WERI-Rb-1 (cell line): Measurements from ENCODE around the gene EDAR.

Experiments
- DNase-seq: peaks from one replicate; pipeline ENCODE4 v3.0.0-alpha.2; 2020
- H3K27ac ChIP-seq: fragments of 250-450 bp; sonication (Bioruptor Pico); 2 replicates; pipeline ENCODE4 v1.5.1; 2020; ENCODE audit warnings: mild to moderate bottlenecking, moderate library complexity
- H3K27me3 ChIP-seq: fragments of 250-450 bp; sonication (Bioruptor Pico); 2 replicates; pipeline ENCODE4 v1.5.1; 2021; ENCODE audit warnings: mild to moderate bottlenecking, low read depth, moderate library complexity; ENCODE audit not compliant: insufficient read depth, severe bottlenecking
- H3K36me3 ChIP-seq: fragments of 250-450 bp; sonication (Bioruptor Pico); 2 replicates; pipeline ENCODE4 v1.5.1; 2020; ENCODE audit warnings: mild to moderate bottlenecking, moderate library complexity
- H3K4me3 ChIP-seq: 2 replicates; pipeline ENCODE4 v1.5.1; 2011; ENCODE audit warnings: low read depth, mild to moderate bottlenecking, control low read depth, low read length
- H3K9me3 ChIP-seq: fragments of 250-450 bp; sonication (Bioruptor Pico); 2 replicates; pipeline ENCODE4 v1.5.1; 2021; ENCODE audit warnings: mild to moderate bottlenecking, moderate library complexity; ENCODE audit not compliant: severe bottlenecking
- TF ChIP-seq, protein P1 (sequence below): IDR thresholded peaks from 2 replicates; pipeline ENCODE4 v1.5.1; 2011; ENCODE audit warnings: low read depth, mild to moderate bottlenecking, control low read depth, inconsistent platforms, low read length

EDAR gene

GRCh38 chr2:108916122-108916795 lies 72.8 kb downstream of the EDAR start:
- DNase-seq: no peak
- TF ChIP-seq, protein P1, sequence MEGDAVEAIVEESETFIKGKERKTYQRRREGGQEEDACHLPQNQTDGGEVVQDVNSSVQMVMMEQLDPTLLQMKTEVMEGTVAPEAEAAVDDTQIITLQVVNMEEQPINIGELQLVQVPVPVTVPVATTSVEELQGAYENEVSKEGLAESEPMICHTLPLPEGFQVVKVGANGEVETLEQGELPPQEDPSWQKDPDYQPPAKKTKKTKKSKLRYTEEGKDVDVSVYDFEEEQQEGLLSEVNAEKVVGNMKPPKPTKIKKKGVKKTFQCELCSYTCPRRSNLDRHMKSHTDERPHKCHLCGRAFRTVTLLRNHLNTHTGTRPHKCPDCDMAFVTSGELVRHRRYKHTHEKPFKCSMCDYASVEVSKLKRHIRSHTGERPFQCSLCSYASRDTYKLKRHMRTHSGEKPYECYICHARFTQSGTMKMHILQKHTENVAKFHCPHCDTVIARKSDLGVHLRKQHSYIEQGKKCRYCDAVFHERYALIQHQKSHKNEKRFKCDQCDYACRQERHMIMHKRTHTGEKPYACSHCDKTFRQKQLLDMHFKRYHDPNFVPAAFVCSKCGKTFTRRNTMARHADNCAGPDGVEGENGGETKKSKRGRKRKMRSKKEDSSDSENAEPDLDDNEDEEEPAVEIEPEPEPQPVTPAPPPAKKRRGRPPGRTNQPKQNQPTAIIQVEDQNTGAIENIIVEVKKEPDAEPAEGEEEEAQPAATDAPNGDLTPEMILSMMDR: no peak
- no peaks in the 10 kb centered on the region for H3K36me3 ChIP-seq
- no peaks in the 10 kb centered on the region for H3K27me3 ChIP-seq
- no peak overlapping the region for H3K4me3 ChIP-seq
- no peak overlapping the region for H3K27ac ChIP-seq
- no peaks in the 10 kb centered on the region for H3K9me3 ChIP-seq

DNA sequence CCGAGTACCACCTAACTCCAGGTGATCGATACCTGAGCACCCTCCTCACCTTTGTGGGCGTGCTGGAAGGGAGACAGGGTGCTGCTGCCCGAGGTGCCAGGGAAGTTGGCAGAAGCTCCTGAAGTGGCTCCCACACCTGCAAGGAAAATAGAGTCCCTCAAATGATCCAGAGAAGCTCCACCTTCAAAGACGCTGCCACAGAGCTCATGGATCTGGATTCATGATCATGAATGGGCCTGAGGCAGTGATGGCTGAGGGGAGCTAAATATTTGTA lies 76.5 kb downstream of the EDAR start:
- no peaks in the 10 kb centered on the region for H3K9me3 ChIP-seq
- DNase-seq: no peak
- H3K27ac ChIP-seq: no peak overlapping the region
- H3K27me3 ChIP-seq: no peaks in the 10 kb centered on the region
- H3K4me3 ChIP-seq: no peak overlapping the region
- H3K36me3 ChIP-seq: no peaks in the 10 kb centered on the region
- TF ChIP-seq, protein P1: no peak

- Histone ChIP-seq H3K9me3 (no peaks in the 10 kb centered on the region), H3K4me3 (no peak overlapping the region), H3K27ac (no peak overlapping the region), H3K36me3 (no peaks in the 10 kb centered on the region), H3K27me3 (no peaks in the 10 kb centered on the region)
- no peak for DNase-seq
- TF ChIP-seq, protein P1: no peak
Measured at GRCh38 chr2:108911807-108912628, 77.0 kb downstream of the EDAR start.

DNA sequence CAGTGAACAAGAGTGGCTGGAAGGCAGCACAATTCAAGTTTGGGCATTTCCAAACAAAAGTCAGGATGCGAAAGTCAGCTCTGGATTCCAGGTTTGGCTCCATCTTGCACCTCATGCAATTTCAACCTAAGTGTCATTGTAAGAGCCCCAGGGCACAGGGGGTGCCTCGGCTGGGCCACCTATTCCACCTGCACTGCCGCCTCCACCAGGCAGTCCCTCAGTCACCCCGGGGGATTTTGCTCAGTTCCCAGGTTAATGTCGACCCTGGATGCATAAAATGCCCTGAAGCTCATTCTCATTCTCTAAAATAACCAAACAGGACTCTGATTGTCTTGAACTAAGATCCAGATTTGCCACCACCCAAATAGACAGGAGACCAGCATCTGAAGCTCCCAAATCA lies 77.6 kb downstream of the EDAR start:
- Histone ChIP-seq H3K4me3 (no peak overlapping the region), H3K36me3 (no peaks in the 10 kb centered on the region), H3K9me3 (no peaks in the 10 kb centered on the region), H3K27me3 (no peaks in the 10 kb centered on the region), H3K27ac (no peak overlapping the region)
- TF ChIP-seq, protein P1: no peak
- no peak for DNase-seq

- no peak overlapping the region for H3K27ac ChIP-seq
- no peak overlapping the region for H3K4me3 ChIP-seq
- TF ChIP-seq, protein P1: no peak
- no peaks in the 10 kb centered on the region for H3K27me3 ChIP-seq
- no peak for DNase-seq
- no peaks in the 10 kb centered on the region for H3K36me3 ChIP-seq
- no peaks in the 10 kb centered on the region for H3K9me3 ChIP-seq
Measured at GRCh38 chr2:108910541-108911396, 78.3 kb downstream of the EDAR start.
